Anterior cingulate cortex (tissue), 58 donors: ENCODE measurements around the gene DNAL1.
A peak's percentile ranks its signal among the peaks of the same experiment; 100 is the strongest.
"Not testable (repeated sequence)": the region's sequence is repeated elsewhere in the genome, so short reads cannot be mapped to it uniquely, and the experiment has no call there.

Source experiments
- DNase-seq, 58 donors: peaks; one replicate each; lab custom pipeline; 2025; lab: John Stamatoyannopoulos, UW

DNAL1 gene

DNA sequence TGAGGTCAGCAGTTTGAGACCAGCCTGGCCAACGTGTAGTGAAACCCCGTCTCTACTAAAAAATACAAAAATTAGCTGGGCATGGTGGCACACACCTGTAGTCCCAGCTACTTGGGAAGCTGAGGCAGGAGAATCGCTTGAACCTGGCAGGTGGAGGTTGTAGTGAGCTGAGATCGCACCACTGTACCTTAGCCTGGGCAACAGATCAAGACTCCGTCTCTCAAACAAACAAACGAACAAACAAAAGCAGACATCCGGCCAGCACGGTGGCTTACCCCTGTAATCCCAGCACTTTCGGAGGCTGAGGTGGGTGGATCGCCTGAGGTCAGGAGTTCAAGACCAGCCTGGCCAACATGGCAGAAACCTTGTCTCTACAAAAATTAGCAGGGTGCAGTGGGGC, 8.4 kb upstream of the DNAL1 start:
- not testable (repeated sequence) for DNase-seq

DNA sequence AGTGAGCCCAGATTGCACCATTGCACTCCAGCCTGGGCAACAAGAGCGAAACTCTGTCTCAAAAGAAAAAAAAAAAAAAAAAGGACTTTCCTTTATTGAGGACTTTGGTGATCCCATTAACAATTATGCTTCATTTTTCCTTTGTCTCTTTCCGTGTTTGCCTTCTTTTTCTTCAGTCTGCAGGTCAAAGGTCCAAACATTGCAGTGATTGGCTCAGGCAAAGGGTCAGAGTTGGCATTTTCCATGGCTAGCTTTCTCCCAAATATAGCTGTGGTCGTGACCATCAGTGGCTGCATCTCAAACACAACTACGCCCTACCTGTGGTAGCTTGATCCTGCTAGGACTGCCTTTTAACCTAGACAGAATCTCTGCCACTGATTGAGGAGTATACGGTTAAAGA, 7.0 kb upstream of the DNAL1 start:
- no peak for DNase-seq

DNA sequence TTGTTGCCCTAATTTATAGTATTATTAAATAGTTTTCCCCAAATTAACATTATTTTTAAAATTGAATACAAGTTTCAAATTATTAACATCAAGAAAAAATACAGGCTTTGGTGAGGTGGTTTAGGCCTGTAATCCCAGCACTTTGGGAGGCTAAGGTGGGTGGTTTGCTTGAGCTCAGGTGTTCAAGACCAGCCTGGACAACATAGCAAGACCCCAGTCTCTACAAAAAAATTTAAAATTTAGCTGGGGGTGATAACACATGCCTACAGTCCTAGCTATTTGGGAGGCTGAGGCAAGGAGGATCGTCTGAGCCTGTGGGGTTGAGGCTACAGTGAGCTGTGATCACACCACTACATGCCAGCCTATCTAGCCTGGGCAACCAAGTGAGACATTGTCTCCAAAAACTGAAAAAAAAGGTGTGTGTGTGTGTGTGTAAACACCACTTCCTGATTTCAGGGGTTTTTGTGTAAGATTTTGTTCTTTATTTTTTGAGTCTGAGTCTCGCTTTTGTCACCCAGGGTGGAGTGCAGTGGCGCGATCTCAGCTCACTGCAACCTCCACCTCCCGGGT, 3.9 kb upstream of the DNAL1 start:
- DNase-seq, result no peak

DNA sequence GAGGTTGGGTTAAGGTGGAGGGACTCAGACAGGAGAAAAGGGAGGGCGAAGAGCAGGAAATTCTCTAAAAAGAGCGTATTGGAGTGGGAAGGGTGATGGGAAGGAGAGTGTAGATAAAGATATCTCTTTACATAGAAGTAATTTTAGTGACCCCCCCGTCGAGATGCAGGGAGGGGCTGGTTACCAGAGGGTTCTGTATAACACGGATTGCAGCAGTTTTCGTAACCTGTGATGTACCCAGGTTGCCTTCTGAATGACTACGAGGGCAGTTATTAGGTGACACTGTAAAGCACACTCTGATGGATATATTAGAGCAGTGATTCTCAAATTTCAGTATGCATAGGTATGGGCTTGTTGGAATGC, 443 bp downstream of the DNAL1 start:
- peak in 2 of 58 donors; percentile 8 to 29 for DNase-seq

DNA sequence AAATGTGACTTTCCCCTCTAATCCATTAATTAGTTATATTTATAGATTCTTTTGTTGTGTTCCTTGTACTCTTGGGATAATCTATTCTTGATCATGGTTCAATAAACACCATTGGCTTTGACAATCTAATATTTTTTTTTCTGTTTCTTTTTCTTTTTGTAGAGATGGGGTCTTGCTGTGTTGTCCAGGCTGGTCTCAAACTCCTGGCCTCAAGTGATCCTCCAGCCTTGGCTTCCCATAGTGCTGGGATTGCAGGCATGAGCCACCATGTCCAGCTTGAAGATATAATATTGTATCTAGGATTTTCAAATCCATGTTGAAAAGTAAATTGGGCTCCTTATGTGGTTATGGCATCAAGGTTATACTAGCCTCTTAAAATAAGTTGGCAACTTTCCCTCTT, 6.2 kb downstream of the DNAL1 start:
- no peak for DNase-seq

DNA sequence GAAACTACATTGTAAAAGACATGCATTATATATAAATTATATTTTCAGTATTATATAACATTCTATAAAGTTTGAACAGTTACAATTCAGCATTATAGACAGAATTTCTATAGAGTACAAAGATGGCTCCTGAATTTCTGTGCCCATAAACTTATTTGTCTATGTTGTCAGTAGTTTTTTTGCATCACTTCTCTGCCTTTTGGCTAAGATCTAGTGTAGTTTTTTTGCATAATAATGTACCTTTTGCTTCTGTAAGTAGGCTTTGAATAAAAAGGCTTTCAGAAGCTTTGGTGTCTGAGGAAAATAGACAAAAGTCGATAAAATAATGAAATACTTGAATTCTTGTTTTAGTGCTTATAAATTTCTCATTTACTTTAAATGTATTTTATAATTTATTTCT, 11.1 kb downstream of the DNAL1 start:
- DNase-seq, result no peak

DNA sequence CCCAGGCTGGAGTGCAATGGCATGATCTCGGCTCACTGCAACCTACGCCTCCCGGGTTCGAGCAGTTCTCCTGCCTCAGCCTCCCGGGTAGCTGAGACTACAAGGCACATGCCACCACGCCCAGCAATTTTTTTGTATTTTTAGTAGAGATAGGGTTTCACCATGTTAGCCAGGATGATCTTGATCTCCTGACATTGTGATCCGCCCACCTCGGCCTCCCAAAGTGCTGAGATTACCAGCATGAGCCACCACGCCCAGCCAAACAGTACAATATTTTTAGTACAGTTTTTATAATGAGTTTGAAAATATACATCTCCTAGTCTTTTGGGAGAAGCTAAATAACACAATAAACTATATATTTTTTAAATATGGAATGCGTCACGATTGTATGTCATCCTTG, 14.4 kb downstream of the DNAL1 start:
- not testable (repeated sequence) for DNase-seq

DNA sequence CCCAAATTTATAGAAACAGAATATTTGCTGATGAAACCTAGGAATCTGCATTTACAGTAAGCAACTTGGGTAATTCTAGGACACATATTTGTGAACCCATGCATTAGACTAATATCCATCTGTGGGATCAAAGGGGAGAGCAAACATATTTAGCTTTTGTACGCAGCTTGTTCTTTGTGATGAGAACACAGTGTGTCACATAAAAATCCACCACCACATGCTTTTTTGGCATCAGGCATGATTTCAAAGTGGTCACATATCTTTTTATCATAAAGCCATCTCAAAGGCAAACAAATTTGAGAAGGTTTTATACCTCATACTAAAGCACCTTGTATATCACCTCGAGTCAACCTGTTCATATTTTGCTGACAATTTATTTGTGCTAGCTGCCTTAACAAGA, 15.7 kb downstream of the DNAL1 start:
- no peak for DNase-seq

DNA sequence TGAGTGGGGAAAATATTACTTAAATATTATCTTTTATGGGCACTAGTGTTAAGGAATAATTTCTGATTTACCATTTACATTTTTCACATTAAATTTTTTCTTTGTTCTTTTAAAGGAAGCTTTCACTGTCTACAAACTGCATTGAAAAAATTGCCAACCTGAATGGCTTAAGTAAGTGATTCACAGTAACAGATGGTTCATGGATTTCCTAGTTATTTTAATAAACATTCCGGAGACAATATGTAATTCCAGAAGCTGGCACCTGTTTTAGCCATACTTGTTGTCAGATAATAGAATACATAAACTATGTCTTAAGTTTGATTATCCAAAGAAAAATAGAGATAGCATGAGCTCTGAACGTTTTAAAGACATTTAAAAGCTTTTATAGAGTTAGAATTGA, 17.1 kb downstream of the DNAL1 start:
- no peak for DNase-seq

DNA sequence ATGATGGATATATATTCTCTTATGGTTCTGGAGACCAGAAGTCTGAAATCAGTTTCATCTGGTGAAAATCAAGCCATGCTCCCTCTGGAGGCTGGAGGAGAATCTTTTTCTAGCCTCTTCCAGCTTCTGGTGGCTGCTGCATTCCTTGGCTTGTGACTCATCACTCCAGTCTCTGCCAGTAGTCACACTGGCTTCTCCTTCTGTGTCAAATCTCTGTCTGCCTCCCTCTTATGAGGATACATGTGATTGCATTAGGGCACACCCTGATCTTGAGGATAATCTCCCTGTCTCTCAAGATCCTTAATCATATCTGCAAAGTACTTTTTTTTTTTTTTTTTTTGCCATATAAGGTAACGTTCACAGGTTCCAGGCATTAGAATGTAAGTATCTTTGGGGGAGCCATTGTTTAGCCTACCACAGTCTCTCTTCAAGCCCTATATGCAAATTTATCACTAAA, 17.7 kb downstream of the DNAL1 start:
- peak in 1 of 58 donors; percentile 1 for DNase-seq

DNA sequence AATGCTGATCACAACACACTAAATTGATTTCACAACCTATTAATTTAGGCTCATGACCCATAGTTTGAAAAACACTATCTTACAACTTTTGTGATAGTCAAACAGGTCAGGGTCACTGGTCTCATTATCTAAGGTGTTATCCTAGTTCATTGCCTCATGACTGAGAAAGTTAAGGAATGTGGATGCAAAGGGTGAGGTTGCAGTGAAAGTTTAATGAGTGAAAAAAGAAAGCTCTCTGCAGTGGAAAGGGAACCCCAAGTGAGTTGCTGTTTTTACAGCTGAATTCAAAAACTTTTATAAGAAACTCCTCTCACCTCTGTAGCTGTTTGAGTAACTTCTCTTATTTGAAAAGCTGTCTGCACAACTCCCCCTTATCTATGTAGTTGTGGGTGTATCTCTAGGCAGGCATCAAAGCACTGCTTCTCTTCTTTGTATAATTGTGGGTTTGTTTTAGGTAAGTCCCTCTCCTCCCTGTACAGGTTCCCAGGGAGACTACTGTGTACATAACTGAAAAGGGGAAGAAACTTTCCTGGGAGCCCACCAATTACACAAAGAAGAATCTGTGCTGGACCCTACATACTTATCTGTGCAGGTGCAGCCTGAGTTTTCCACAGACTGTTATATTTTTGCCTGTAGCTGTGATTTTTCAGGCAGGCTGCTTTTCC, 18.9 kb downstream of the DNAL1 start:
- no peak for DNase-seq

DNA sequence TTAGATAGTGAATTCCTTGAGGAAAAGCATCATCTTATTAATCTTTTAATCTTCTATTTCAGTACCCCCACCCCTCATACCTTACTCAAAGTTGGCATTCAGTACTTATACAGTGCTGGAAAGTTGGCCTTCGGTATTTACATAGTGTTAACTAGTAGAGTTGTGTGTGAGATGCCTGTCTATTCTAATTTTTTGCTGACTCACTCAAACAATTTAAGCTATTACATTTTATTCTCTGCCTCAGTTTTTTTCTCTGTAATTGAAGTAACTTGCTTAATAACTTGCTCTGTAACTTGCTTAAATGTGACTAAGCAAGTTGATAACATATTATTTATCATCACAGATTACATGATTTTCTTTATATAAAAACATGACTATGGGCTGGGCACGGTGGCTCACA, 20.3 kb downstream of the DNAL1 start:
- DNase-seq, result no peak

DNA sequence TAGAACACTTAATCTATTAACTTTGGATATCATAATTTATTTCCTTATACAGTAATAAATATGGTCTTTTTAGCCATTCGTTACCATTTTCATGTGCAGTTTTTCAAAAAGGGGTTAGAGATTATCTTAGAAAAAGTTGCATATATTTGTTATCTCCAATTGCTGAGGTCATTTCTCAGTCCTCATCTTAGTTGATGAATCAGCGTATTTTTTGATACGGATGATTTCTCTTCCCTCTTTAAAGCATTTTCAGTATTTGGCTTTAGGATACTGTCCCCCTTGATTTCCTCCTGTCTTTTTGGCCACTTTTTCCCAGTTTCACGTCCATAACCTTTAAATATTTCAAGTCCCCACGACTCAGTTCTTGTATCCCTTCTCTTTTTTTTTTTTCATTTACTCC, 21.8 kb downstream of the DNAL1 start:
- no peak for DNase-seq

DNA sequence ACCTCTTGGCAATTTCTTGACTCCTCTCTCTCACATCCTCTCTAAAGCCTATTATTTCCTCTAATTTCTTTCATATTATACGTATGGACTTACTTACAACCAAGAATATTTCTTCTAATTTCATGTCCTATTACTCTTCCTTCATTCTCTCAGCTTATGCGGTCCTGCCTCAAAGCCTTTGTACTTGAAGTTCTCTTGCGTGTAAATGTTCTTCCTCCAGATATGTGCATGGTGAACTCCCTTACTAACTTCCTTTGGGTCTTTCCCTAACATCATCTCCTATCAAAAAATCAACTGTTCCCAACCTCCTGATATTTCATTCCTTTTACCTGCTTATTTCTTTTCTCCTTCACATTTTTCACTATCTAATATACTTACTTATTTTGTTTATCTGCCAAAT, 23.1 kb downstream of the DNAL1 start:
- no peak for DNase-seq

DNA sequence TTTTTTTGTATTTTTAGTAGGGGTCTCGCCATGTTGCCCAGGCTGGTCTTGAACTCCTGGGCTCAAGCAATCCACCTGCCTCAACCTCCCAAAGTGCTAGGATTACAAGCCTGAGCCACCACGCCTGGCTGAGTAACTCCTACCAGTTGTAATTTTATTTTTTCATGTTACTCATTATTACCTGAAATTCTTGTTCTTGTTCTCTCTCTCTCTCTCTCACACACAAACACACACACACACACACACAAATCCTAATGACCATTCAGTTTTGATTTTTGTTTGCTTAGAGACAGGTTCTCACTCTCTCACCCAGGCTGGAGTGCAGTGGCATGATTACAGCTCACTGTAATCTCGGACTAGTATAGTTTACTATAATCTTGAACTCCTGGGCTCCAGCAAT, 30.2 kb downstream of the DNAL1 start:
- DNase-seq, result no peak

DNA sequence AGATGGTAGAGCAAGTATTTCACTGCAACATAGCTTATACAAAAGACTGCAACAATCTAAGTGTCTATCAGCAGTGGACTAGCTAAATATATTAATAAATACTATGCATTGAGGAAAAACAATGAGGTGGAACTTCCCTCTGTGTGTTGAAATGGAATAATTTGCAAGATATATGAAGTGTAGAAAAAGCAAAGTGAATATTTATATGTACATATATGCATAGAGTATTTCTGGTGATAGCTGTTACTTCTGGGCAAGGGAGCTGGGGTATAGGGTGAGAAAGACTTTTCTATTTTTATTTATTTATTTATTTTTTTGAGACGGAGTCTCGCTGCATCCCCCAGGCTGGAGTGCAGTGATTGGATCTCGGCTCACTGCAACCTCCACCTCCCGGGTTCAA, 33.9 kb downstream of the DNAL1 start:
- no peak for DNase-seq

DNA sequence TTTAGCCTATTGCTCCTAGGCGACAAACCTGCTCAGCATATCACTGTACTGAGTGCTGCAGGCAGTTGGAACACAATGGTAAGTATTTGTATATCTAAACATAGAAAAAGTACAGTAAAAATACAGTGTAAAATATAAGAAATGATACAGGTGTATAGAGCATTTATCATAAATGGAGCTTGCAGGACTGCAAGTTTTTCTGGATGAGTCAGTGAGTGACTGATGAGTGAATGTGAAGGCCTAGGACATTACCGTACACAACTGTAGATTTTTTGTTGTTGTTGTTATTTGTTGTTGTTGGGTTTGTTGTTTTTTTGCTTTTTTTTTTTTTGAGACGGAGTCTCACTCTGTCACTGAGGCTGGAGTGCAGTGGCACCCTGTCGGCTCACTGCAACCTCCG, 36.0 kb downstream of the DNAL1 start:
- no peak for DNase-seq

DNA sequence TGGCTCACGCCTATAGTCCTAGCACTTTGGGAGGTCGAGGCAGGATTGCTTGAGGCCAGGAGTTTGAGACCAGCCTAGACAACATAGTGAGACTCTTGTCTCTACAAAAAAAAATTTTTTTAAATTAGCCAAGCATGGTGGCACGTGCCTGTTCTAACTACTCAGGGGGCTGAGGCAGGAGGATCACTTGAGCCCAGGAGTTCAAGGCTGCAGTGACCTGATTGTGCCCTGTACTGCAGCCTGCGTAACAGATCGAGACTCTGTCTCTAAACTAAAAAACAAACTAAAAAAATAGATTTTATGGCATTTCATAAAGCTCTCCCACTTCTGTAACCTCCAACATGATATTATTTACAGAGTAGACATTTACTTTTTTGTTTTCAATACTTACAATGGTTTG, 39.8 kb downstream of the DNAL1 start:
- DNase-seq, result no peak

DNA sequence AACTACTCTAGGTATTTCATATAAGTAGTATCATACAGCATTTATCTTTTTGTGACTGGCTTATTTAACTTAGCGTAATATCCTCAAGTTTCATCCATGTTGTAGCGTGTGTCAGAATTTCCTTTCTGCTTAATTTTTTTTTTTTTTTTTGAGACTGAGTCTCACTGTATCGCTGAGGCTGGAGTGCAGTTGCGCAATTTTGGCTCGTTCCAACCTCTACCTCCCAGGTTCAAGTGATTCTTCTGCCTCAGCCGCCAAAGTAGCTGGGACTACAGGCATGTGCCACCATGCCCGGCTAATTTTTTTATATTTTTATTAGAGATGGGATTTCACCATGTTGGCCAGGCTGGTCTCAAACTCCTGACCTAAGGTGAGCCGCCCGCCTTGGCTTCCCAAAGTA, 40.5 kb downstream of the DNAL1 start:
- DNase-seq, result no peak

DNA sequence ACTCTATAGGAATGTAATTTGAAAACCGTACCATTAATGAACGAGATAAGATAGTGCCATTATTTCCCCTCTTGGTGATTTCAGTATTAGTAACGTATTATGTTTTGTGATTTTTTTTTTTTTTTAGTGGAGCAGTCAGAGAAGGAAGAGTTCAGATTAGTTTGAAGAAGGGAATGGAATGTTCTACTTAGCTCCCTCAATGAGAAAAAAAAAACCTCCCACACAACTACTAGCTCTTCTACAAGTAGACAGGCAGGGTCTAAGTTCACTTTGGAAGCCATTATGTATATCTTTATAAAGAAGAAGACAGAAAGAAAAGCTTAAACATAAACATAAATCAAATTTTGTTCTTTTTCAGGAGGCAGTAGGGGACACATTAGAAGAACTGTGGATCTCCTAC, 42.1 kb downstream of the DNAL1 start:
- no peak for DNase-seq

DNA sequence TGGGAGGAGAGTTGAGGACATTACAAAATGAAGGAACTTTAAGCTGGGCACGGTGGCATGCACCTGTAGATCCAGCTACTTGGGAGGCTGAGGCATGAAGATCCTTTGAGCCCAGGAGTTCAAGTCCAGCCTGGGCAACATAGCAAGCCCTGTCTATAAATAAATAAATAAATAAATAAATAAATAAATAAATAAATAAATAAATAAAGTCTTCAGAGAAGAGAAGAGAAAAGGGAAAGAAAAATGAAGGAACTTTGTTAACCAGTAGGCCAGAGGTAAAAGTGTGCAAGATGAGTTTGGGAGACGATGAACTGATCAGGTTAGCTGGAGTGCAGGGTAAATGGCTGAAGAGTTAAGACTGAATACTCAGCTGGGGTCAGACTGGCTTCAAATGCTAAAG, 49.3 kb downstream of the DNAL1 start:
- no peak for DNase-seq

DNA sequence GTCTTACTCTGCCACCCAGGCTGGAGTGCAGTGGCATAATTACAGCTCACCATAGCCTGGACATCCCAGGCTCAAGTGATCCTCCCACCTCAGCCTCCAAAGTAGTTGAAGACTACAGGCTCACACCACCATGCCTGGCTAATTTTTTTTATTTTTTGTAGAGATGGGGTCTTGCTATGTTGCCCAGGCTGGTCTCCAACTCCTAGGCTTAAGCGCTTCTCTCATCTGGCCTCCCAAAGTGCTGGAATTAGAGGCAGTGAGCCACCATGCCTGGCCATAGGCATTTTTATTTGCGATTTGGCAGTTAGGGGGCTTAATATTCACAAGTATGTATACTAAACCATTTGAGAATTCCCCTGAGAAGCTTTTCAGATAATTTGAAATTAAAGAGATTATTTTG, 50.3 kb downstream of the DNAL1 start:
- DNase-seq, result no peak

DNA sequence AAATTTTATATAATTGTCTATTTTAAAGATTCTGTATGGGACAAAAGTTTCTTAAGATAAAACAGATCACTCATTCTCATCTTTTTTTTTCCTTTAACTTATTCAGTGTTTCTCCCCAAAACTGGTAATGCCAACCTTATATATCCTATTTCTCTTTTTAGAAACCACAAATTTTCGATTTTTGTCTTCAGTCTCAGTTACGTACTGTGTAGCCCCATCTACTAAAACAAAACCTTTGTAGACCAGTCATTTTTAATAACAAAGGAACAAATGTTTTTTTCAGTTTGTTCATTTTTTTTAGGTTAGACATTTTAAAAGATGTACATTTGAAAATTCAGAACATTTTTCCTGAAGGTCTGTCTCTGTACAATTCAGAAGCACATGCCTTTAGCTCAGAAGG, 51.2 kb downstream of the DNAL1 start:
- DNase-seq, result no peak
